T47D (cell line): ENCODE data around the gene MTMR3.

Experiments
- DNase-seq, 2 experiments: peaks; one replicate each; pipeline versions ENCODE4 v3.0.0 to v3.0.0-alpha.2; 2011 to 2012; ENCODE audit warnings: low read depth in 1 of 2, low spot score in 1 of 2
- JUND ChIP-seq: IDR thresholded peaks from 2 replicates; pipeline ENCODE4 v1.6.1; 2012; ENCODE audit warnings: low read depth
- in situ Hi-C: cut with HindIII; loops from 2 replicates; pipeline ENCODE4 v1.10.0; 2016; ENCODE audit warnings: low sequenced_read_pairs, low pct_unique_long_range_greater_than_20kb

Gene MTMR3

DNA sequence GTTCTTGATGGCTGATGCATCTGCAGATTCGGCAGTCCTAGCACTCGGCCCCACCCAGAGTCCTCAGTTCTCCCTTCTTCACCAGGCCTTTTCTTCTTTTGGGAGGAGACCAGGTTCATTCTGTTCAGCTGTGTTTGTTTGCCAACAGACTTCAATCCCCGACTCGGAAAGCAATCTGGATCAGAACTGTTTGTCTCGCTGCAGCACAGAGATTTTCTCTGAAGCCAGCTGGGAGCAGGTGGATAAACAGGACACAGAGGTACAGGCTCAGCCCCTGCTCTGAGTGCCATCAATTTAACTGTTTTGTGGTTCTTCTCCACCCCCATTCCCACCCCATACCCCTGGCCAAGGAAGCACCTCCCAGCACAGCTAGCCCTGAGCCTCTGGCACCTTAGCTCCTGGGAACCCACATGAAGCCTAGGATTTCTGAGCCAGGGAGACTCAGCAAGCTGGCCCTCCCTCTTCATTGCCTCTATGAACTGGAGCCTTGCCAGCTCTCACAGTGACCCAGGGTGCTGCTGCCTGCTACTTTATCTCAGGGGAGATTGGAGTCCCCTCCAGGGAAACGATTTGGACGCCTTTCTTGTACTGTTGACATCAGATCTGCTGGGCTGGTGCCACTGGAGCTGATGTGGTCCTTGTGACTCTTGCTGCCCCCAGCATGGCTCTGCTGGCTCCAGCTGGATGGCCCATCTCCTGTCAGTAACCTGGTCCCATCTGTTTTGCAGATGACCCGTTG lies 139.1 kb downstream of the MTMR3 start:
- in situ Hi-C loops, result no loop called here
- no peak for TF ChIP-seq JUND
- no peak for DNase-seq

DNA sequence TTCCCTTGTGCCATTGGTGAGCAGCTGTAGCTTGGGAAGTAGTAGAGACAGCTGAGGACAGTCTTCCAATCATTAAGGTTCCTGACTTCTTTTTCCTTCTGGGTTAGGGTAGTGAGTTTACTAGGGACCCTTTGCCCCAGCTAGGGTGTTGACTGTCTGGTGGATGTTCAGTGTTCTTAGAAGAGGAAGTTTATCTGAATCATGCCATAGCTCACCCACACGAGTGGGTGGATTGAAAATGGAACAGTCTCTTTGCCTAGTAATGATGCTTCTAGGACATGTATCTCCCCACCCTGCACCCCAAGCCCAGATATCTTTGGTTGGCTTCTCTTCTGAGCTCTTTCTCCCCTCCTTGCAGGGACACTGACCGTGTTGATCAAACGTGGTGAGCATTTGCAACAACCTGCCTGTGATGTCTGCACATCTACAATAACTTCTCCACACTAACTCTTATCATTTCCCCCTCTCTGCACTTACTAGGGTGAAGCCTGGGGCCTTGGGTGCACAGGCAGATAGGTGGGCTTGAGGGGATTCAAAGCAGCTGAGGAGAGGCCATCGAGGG lies 140.2 kb downstream of the MTMR3 start:
- TF ChIP-seq JUND, result no peak
- in situ Hi-C loops, result no loop called here
- DNase-seq, result no peak

DNA sequence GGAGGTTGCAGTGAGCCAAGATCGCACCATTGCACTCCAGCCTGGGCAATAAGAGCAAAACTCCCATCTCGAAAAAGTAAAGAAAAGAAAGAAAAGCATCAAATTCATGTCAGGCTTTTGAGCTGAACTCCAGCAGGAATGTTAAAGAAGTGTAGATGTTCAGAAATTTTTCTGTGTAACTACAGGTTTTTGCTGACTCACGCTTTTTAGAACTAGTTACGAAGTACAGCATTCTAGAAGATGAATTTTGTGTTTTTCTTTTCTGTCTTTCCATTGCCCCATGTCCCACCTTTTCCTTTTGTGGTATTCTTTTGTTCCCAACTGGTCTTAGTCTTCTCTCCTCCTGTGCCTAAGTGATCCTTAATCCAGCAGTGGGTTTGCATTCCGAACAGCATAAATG lies 141.3 kb downstream of the MTMR3 start:
- in situ Hi-C loops, result no loop called here
- DNase-seq, result no peak
- no peak for TF ChIP-seq JUND

DNA sequence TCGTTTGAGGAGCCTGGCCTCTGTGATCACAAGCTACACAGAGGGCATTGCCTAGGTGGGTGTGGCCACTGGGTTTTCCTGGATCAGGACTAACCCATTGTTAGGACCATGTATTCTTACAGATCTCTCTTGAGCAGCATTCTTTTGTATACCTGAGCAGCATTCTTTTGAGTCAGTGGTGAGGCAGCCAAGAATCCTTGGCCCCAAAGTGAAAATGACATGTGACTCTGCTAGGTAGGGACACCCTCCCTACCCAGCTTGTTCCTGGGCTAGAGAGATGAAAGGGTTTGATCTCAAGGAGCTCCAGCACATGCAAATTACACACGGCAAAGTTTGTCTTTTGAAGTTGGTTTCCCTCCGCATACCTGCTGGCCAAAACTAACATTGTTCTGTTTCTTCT lies 142.2 kb downstream of the MTMR3 start:
- no peak for TF ChIP-seq JUND
- no peak for DNase-seq
- in situ Hi-C loops, result no loop called here

DNA sequence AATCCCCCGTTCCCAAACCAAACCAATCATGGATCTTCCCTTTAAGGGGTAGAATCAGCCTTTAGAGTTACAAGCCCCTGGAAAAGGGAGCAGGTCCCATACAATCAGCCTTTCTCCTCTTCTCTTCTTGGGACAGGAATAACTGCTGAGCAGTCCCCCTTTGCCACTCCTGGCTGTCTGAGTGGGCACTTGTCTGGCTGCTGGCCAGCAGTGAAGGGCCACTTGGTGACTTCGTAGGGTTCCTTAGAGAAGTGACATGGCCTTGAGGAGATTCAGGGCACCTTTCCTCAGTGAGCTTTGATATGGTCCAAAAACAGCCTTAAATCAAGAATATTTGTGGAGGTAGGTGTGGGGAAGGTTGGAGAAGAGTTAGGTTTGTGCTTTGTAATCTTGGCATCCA lies 143.8 kb downstream of the MTMR3 start:
- TF ChIP-seq JUND, result no peak
- DNase-seq, result no peak
- in situ Hi-C loops, result no loop called here

DNA sequence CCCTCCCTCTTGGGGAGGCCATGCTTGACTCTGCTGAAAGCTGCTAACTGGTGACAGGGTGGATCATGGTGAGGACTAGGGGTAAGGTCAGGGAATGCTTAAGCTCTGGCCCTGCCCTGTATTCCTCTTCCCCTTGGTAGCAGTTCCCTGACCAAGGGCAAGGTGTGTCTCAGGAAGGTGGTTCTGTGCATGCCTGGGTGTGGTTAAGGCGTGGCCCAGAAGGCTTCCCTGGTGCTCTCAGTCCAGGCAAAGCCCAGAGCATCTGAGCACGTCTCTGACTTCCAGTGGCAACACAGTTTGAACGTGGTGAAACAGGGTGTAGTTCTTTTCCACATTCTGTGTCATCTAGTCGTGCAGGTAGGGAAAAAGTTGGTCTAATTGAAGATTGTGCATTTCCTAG lies 144.2 kb downstream of the MTMR3 start:
- in situ Hi-C loops, result no loop called here

DNA sequence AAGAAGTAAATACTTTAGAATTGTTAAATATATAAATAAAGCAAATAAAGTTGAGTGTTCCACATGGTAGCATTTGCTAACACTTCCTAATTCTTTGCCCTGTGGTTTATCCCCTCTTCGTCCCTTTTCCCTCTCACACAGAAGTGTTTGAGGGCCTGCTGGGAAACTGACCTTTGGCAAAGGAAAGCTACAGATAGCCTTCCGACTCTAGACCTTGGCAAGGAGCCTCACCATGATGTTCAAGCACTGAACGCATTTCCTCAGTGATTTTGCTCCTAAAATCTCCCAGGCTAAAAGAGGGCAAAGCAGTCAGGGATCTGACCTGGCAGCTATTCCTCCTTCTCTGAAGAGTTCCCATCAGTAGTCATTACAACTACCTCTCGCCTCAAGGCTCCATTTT lies 144.8 kb downstream of the MTMR3 start:
- TF ChIP-seq JUND, result no peak

More for the DNA sequence above, 144.2 kb downstream of the MTMR3 start:
- DNase-seq, result no peak
- TF ChIP-seq JUND, result no peak

DNA sequence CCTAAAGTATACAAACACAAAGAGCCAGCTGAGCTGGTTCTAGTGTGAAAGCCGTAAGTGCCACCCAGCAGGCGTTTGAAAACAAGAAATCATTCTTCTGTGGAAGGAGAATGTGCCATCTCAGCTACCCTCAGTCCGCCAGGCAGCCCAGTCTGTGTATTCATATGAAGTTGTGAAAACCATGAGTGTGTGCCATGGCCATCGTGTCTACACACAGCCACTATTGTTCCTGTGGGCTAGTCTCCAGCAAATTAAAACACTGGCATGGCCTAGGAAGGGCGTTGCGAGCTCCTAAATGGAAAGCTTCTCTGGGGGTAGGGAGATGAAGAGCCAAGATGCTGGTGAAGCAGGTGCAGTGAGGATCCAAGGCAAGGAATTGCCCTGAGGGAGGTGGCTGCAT lies 145.8 kb downstream of the MTMR3 start:
- in situ Hi-C loops, result no loop called here
- DNase-seq, result no peak

More for the DNA sequence above, 144.8 kb downstream of the MTMR3 start:
- in situ Hi-C loops, result no loop called here
- no peak for DNase-seq

DNA sequence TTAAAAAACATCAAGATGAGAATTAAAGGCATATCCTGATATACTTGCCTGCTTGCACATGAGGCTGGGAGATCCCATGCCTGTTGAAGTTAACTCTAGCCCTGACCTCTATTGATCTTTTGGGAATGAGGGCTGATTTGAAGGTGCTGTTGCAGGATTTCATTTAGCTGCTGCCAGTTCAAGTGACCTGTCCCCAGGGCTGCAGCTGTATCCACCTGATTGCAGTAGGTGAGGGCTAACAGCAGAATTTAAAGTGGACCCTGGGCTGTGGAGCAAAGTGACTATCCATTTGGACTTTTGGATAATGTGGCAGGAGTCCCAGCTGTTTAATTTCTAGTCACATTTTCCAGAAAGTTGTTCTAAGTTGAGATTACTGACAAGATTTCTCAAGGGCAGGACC lies 146.5 kb downstream of the MTMR3 start:
- in situ Hi-C loops, result no loop called here
- no peak for DNase-seq
- TF ChIP-seq JUND, result no peak

More for the DNA sequence above, 145.8 kb downstream of the MTMR3 start:
- no peak for TF ChIP-seq JUND

DNA sequence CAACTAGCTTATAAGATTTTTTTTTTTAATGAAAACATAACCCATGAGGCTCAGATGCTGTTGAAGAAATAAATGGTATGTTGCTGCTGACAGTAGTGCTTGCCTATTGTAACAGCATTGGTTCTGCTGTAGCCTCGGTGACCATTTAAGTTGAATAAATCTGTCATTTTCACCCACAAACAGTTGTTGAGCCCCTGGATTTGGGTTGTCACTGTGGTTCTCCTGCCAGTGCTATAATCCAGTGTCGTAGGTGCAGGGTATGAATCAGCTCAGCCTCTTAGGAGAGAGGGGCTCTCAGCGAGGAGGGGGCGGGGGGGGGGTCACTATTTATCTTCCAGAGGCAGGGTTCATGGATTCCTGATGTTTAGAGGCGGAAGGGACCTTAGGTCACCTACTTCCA lies 147.4 kb downstream of the MTMR3 start:
- no peak for TF ChIP-seq JUND
- DNase-seq, result no peak
- in situ Hi-C loops, result no loop called here

DNA sequence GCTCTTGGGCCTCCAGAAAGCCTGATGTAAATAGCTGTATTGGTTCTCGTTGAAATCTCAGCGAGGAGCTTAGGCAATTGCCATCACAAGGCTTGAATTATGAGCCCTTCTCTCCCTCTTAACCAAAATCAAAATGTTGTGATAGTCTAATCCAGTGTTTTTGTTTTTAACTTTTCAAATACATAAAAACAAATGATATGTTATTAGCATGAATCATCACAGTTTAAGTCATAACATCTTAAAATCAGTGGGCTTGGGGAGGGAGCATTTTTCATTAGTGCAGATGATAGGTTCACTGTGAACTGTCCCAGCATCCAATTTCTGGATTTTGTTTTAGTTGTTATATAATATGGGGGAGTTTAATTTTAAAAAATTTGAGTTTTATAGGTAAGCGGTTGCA lies 148.4 kb downstream of the MTMR3 start:
- in situ Hi-C loops, result no loop called here
- TF ChIP-seq JUND, result no peak
- no peak for DNase-seq

DNA sequence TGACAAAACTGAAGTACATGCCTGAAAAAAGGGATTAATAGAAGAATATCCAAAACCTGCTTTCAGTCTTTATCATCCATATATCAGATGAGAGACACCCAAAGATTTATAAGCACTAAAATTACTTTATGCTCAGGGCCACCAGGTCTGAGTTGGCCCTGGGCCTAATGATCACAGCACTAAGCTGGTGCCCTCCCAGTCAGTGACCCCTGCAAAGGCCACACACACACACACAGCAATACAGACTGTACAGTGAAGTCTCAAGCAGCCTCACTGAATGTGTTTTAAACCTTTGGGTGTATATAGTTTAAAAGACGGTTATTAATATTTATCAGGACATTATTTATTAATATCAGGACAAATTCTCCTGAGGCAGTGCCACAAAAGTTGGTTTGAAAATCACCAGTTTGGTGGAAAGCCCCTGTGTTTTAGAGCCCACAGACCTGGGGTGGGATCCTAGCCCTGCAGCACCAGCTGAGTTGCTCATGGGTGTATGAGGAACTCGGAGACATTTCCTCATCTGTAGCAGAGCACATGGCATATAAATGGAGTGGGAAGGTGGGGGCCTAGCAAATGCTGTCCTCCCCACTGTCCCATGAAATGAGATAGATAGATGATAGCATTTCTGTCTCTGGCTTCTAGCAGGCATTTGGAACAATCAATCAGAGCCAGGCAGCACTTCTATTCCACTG lies 148.9 kb downstream of the MTMR3 start:
- in situ Hi-C loops, result no loop called here
- TF ChIP-seq JUND, result no peak
- no peak for DNase-seq

DNA sequence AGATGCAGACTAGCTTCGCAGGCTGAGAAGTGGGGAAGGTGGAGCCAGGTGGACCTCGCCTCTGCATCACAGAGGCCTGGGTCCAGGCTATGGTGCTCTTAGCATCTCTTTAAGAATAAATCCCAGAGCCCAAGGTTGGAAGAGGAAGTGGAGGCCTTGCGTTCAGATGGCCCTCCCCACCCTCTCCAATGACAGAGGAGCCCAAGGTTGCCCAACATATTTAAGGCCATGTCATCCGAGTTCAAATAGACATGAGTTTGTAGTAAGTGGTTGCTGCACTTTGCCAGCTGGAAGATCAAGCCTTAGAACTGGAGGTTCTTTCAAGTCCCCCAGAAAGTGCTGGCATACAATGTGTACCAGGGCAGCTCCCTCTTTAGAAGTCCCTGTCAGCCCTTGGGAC lies 150.2 kb downstream of the MTMR3 start:
- in situ Hi-C loops, result no loop called here
- DNase-seq, result no peak
- TF ChIP-seq JUND, result no peak
